NT2/D1 (cell line): ENCODE measurements around the gene STRIP2.

Experiments
- SUZ12 ChIP-seq: IDR thresholded peaks from 2 replicates; pipeline ENCODE4 v1.6.1; 2011; ENCODE audit not compliant: insufficient read length, insufficient read depth; ENCODE audit errors: extremely low read depth
- YY1 ChIP-seq: IDR thresholded peaks from 2 replicates; pipeline ENCODE4 v1.6.1; 2011; ENCODE audit not compliant: insufficient read length, insufficient read depth
- ZNF274 ChIP-seq: IDR thresholded peaks from 2 replicates; pipeline ENCODE4 v1.6.1; 2011; ENCODE audit warnings: mild to moderate bottlenecking, low read depth, low read length

GRCh38 chr7:129401228-129401966, 32.8 kb upstream of the STRIP2 start:
- TF ChIP-seq ZNF274 (no peak), YY1 (no peak), SUZ12 (no peak)
